BLaER1 (cell line): ENCODE results near the gene EGR4.

Experiments used
- H3K27ac ChIP-seq: shearing (Covaris generic); formaldehyde crosslinking; 2 replicates; pipeline ENCODE4 v1.8.1; 2022
- H3K27me3 ChIP-seq: shearing (Covaris generic); formaldehyde crosslinking; 2 replicates; pipeline ENCODE4 v1.8.1; 2022
- H3K36me3 ChIP-seq: shearing (Covaris generic); formaldehyde crosslinking; 2 replicates; pipeline ENCODE4 v1.8.1; 2022
- H3K4me1 ChIP-seq: shearing (Covaris generic); formaldehyde crosslinking; 2 replicates; pipeline ENCODE4 v1.8.1; 2022
- H3K4me2 ChIP-seq: shearing (Covaris generic); formaldehyde crosslinking; 2 replicates; pipeline ENCODE4 v1.8.1; 2022
- H3K4me3 ChIP-seq: shearing (Covaris generic); formaldehyde crosslinking; 2 replicates; pipeline ENCODE4 v1.8.1; 2022
- H3K9ac ChIP-seq: shearing (Covaris generic); formaldehyde crosslinking; 2 replicates; pipeline ENCODE4 v1.8.1; 2022
- H3K9me3 ChIP-seq: shearing (Covaris generic); formaldehyde crosslinking; 2 replicates; pipeline ENCODE4 v1.8.1; 2022
- H4K20me1 ChIP-seq: shearing (Covaris generic); formaldehyde crosslinking; 2 replicates; pipeline ENCODE4 v1.8.1; 2022
- Cebpa-rat ChIP-seq: shearing (Covaris generic); IDR thresholded peaks from 2 replicates; pipeline ENCODE4 v1.8.1; 2022

Gene EGR4

GRCh38 chr2:73307720-73308119 lies 14.4 kb upstream of the EGR4 start:
- Histone ChIP-seq H3K4me1 (no peaks in the 10 kb centered on the region), H3K27ac (no peak overlapping the region), H4K20me1 (no peaks in the 10 kb centered on the region), H3K27me3 (no peaks in the 10 kb centered on the region), H3K4me2 (no peak overlapping the region), H3K9me3 (no peaks in the 10 kb centered on the region; the same call in 1 of the 2 replicates), H3K9ac (no peak overlapping the region), H3K36me3 (no peaks in the 10 kb centered on the region), H3K4me3 (no peak overlapping the region)
- TF ChIP-seq Cebpa-rat = no peak

- H3K9ac ChIP-seq = no peak overlapping the region
- H4K20me1 ChIP-seq = no peaks in the 10 kb centered on the region
- no peaks in the 10 kb centered on the region for H3K27me3 ChIP-seq
- TF ChIP-seq Cebpa-rat = no peak
- no peaks in the 10 kb centered on the region for H3K9me3 ChIP-seq
- H3K4me3 ChIP-seq = no peak overlapping the region
- no peak overlapping the region for H3K4me2 ChIP-seq
- H3K27ac ChIP-seq = no peak overlapping the region
- no peaks in the 10 kb centered on the region for H3K4me1 ChIP-seq
- H3K36me3 ChIP-seq = no peaks in the 10 kb centered on the region
Observed at GRCh38 chr2:73301636-73302035, 8.3 kb upstream of the EGR4 start.

DNA sequence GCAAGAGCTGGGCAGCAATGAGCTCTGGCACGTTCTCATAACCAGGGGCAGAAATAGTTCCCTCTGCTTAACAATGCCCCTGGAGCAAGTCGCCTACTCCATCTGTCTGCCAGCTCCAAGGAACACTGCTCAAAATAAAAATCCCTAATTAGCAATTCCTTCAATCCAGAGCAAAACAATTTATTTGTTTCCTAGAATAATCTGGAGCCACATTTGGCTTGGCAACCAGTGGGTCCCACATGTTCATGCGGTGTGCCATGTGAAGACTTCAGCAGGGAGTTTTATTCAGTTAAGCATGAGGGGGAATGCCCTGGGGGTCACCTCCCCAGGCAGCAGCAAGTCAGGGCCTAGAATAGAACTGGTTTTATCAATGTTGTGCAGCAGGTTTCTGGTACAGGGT lies 7.6 kb upstream of the EGR4 start:
- H3K36me3 ChIP-seq = no peaks in the 10 kb centered on the region
- H3K4me2 ChIP-seq = no peak overlapping the region
- H3K4me1 ChIP-seq = no peaks in the 10 kb centered on the region
- H3K4me3 ChIP-seq = no peak overlapping the region
- H4K20me1 ChIP-seq = no peaks in the 10 kb centered on the region
- H3K9ac ChIP-seq = no peak overlapping the region
- H3K27me3 ChIP-seq = no peaks in the 10 kb centered on the region
- no peak overlapping the region for H3K27ac ChIP-seq
- TF ChIP-seq Cebpa-rat = no peak
- H3K9me3 ChIP-seq = no peaks in the 10 kb centered on the region

GRCh38 chr2:73297586-73297985 lies 4.2 kb upstream of the EGR4 start:
- H3K27me3 ChIP-seq = peaks cover 19% of the 10 kb centered on the region

DNA sequence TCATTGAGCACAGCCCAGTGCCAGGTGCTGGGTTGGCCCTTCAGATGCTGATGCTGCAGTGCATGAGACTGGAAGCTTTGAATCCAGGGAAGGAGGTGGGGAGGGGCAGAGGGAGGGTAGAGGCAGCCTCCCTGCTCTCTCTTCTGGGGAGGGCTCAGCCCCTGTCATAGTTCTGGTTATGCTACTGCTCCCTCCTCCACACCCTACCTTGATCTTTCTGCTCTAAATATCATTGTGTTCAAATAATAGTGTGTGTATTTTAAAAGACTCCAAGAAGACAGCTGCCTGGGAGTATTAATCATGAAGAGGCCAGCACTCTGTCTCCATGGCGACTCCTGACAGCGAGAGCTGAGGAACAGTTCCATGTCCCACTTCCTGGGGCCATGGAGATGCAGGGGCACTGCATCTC lies 3.8 kb upstream of the EGR4 start:
- Histone ChIP-seq H3K27ac (no peak overlapping the region), H3K36me3 (no peaks in the 10 kb centered on the region), H4K20me1 (no peaks in the 10 kb centered on the region), H3K9me3 (peaks cover 17% of the 10 kb centered on the region), H3K9ac (no peak overlapping the region), H3K4me1 (no peaks in the 10 kb centered on the region), H3K27me3 (peaks cover 23% of the 10 kb centered on the region), H3K4me2 (no peak overlapping the region), H3K4me3 (no peak overlapping the region)
- TF ChIP-seq Cebpa-rat = no peak

More at GRCh38 chr2:73297586-73297985, 4.2 kb upstream of the EGR4 start:
- Histone ChIP-seq H3K36me3 (no peaks in the 10 kb centered on the region), H3K9ac (no peak overlapping the region), H4K20me1 (no peaks in the 10 kb centered on the region), H3K9me3 (peaks cover 13% of the 10 kb centered on the region), H3K27ac (no peak overlapping the region), H3K4me2 (no peak overlapping the region), H3K4me3 (no peak overlapping the region), H3K4me1 (no peaks in the 10 kb centered on the region)
- no peak for TF ChIP-seq Cebpa-rat

DNA sequence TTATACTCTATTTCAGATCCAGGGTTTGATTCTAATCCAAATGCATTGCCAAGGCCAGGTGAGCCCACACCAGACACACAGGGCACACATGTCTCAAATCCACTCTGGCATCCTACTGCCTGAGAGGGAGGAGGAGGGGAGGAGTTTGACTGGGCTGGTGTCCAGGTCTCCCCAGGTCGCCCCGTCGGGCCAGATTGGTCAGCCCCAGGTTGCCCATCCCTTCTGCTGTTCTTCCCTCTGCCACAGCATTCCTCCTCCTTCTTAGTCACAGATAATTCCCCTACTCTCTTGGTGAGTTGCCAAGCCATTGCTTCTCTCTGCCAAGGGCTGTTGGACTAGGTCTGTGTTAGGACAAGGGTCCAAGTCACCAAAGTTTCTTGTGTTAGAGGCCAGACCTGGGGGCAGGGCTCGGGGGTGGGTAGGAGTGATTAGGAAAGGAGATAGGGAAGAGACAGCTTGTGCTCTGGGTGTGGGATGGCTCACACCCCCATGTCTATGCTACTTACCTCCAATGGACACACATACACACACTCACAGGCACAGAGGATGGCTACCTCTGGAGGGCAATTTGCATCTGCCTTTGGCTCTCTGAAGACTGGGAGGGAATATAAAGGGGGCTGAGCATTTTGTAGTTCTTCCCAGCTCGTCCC lies 2.5 kb upstream of the EGR4 start:
- Histone ChIP-seq H4K20me1 (peaks cover 2% of the 10 kb centered on the region), H3K9ac (no peak overlapping the region), H3K4me1 (peaks cover 9% of the 10 kb centered on the region), H3K36me3 (no peaks in the 10 kb centered on the region), H3K4me2 (no peak overlapping the region), H3K4me3 (no peak overlapping the region), H3K27ac (no peak overlapping the region), H3K9me3 (peaks cover 26% of the 10 kb centered on the region), H3K27me3 (peaks cover 32% of the 10 kb centered on the region)
- TF ChIP-seq Cebpa-rat = no peak

- H3K36me3 ChIP-seq = no peaks in the 10 kb centered on the region
- H3K4me3 ChIP-seq = no peak overlapping the region
- no peak overlapping the region for H3K27ac ChIP-seq
- H3K4me2 ChIP-seq = no peak overlapping the region
- H3K27me3 ChIP-seq = peaks cover 32% of the 10 kb centered on the region
- no peak for TF ChIP-seq Cebpa-rat
- H3K9me3 ChIP-seq = peaks cover 26% of the 10 kb centered on the region
- H3K9ac ChIP-seq = no peak overlapping the region
- H3K4me1 ChIP-seq = peaks cover 13% of the 10 kb centered on the region
- H4K20me1 ChIP-seq = peaks cover 8% of the 10 kb centered on the region
Observed at GRCh38 chr2:73294239-73294638, 891 bp upstream of the EGR4 start.

DNA sequence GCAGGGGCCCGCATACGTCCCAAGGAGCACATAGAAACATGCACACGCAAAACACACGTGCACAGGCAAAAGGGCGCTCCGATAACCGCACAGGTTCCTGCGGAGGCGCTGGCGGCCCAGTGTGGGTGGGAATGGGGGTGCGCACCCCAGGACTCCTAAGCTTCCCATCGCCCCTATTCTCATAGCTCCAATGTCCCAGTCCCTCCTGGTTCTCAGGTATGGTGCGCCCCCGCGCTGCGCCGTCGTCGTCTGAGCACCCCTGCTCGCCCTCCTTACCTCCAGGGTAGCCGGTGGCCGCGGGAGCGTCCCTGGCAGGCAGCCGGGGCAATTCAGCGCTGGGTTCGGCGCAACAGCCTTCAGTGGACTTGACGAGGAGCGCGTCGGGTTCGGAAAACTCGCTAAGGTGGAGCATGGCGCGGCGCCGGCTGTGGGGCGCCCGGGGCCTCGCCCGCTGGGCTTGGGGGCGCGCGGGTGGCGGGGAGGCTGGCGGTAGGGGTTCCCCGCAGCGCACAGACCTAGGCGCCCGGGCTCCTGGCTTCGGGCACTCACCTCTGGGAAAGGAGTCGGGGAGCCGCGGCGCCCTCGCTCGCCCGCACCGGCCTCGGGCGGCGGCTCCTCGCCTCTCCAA lies 328 bp downstream of the EGR4 start:
- no peak overlapping the region for H3K27ac ChIP-seq
- peaks cover 32% of the 10 kb centered on the region for H3K27me3 ChIP-seq
- H3K4me2 ChIP-seq = no peak overlapping the region

DNA sequence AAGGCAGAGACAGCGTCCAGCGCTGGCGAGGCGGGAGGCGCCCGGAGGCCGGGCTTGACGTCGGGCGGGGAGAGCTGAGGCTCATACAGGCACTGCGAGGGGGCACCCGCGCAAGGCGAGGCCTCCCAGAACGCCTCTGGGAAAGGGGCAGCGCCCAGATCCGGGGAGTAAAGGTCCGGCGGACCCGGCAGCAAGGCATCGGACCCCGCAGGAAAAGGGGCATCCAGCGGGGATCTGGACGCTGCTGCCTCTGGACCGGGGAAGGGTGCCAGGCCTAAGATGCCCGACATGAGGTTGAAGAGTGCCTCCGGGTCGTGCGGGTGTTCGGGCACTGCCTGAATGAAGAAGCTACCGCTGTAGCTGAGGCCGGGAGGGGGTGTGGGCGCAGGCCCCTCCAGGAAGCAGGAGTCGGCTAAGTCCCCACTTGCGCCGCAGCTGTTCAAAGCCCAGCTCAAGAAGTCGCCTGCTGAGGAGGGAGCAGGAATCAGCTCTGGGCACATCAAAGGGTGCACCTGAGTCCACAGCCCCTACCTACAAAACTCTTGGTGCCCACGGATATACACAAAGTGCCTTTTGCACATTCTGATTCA lies 937 bp downstream of the EGR4 start:
- no peak overlapping the region for H3K4me2 ChIP-seq
- no peak overlapping the region for H3K4me3 ChIP-seq
- TF ChIP-seq Cebpa-rat = no peak
- peaks cover 13% of the 10 kb centered on the region for H3K4me1 ChIP-seq
- no peak overlapping the region for H3K27ac ChIP-seq
- peaks cover 8% of the 10 kb centered on the region for H4K20me1 ChIP-seq
- H3K27me3 ChIP-seq = peaks cover 32% of the 10 kb centered on the region
- H3K9ac ChIP-seq = no peak overlapping the region
- H3K9me3 ChIP-seq = peaks cover 26% of the 10 kb centered on the region
- H3K36me3 ChIP-seq = no peaks in the 10 kb centered on the region

More for the DNA sequence above, 328 bp downstream of the EGR4 start:
- H3K4me3 ChIP-seq = no peak overlapping the region
- TF ChIP-seq Cebpa-rat = no peak
- H3K9ac ChIP-seq = no peak overlapping the region
- H4K20me1 ChIP-seq = peaks cover 8% of the 10 kb centered on the region
- no peaks in the 10 kb centered on the region for H3K36me3 ChIP-seq
- peaks cover 26% of the 10 kb centered on the region for H3K9me3 ChIP-seq
- peaks cover 13% of the 10 kb centered on the region for H3K4me1 ChIP-seq
